ENCODE results near the gene TXNDC11. TPM values are rescaled to one million over a fixed set of nuclear protein-coding genes. Genes with fewer than 3 reads are reported as not detected.

Gene TXNDC11
- total RNA-seq, 1 experiment from 2014 or later, result 30.9 TPM

- Histone ChIP-seq H3K4me2 (no peak overlapping the region), H3F3A (ENCODE audit: insufficient read depth, low read depth) (no peaks in the 10 kb centered on the region), H3K9me3 (ENCODE audit: insufficient read depth, low read depth) (no peaks in the 10 kb centered on the region), H3K27ac (no peak overlapping the region), H3K79me2 (ENCODE audit: low read depth) (no peaks in the 10 kb centered on the region), H2AFZ (no peak overlapping the region), H3K36me3 (ENCODE audit: low read depth) (no peaks in the 10 kb centered on the region), H4K20me1 (ENCODE audit: insufficient read depth) (no peaks in the 10 kb centered on the region), H3K4me1 (replicated peaks; ENCODE audit: insufficient read depth) (no peaks in the 10 kb centered on the region), H3K9me2 (ENCODE audit: insufficient read depth) (no peaks in the 10 kb centered on the region), H3K27me3 (ENCODE audit: insufficient read depth, low read depth) (no peaks in the 10 kb centered on the region), H3K4me3 (no peak overlapping the region)
- CTCF ChIA-PET, result interaction anchor here (0.6 kb wide), 1 partner anchor 161 kb away, joined by 3 read pairs; no protein-coding TSS in a partner anchor
- POLR2A ChIA-PET (ENCODE audit: unreplicated experiment), result no interaction called here
- intact Hi-C loops (cut with micrococcal nuclease; ENCODE audit: unreplicated experiment), result no loop called here
- no peak for DNase-seq
- BruUV-seq (replicated peaks), result no TSS peak
- TF ChIP-seq CTCF (conservative IDR thresholded peaks at IDR 0.05) (no peak), EZH2 (IDR thresholded peaks at IDR 0.05; ENCODE audit: low read depth) (no peak)
These were observed 87.0 kb downstream of the TXNDC11 start for GRCh38 chr16:11655655-11656054.

GRCh38 chr16:11651796-11652195 is 90.9 kb downstream of the TXNDC11 start:
- Histone ChIP-seq H3K9me2 (ENCODE audit: insufficient read depth) (no peaks in the 10 kb centered on the region), H3K27ac (no peak overlapping the region), H3K79me2 (ENCODE audit: low read depth) (no peaks in the 10 kb centered on the region), H3K36me3 (ENCODE audit: low read depth) (no peaks in the 10 kb centered on the region), H3K4me2 (no peak overlapping the region), H3K4me3 (no peak overlapping the region), H3K4me1 (replicated peaks; ENCODE audit: insufficient read depth) (no peaks in the 10 kb centered on the region), H3F3A (ENCODE audit: insufficient read depth, low read depth) (no peaks in the 10 kb centered on the region), H3K9me3 (ENCODE audit: insufficient read depth, low read depth) (no peaks in the 10 kb centered on the region), H2AFZ (no peak overlapping the region), H3K27me3 (ENCODE audit: insufficient read depth, low read depth) (no peaks in the 10 kb centered on the region), H4K20me1 (ENCODE audit: insufficient read depth) (no peaks in the 10 kb centered on the region)
- intact Hi-C loops (cut with micrococcal nuclease; ENCODE audit: unreplicated experiment), result no loop called here
- TF ChIP-seq EZH2 (IDR thresholded peaks at IDR 0.05; ENCODE audit: low read depth) (no peak), CTCF (conservative IDR thresholded peaks at IDR 0.05) (no peak)
- no peak for DNase-seq
- POLR2A ChIA-PET (ENCODE audit: unreplicated experiment), result interaction anchor here (0.6 kb wide), 1 partner anchor 12 kb away, joined by 4 read pairs; no protein-coding TSS in a partner anchor
- BruUV-seq (replicated peaks), result no TSS peak
- CTCF ChIA-PET, result no interaction called here

GRCh38 chr16:11650641-11651591 is 91.7 kb downstream of the TXNDC11 start:
- Histone ChIP-seq H3K4me2 (no peak overlapping the region), H4K20me1 (ENCODE audit: insufficient read depth) (no peaks in the 10 kb centered on the region), H3K27me3 (ENCODE audit: insufficient read depth, low read depth) (no peaks in the 10 kb centered on the region), H3K4me3 (no peak overlapping the region), H3K9me2 (ENCODE audit: insufficient read depth) (no peaks in the 10 kb centered on the region), H3K36me3 (ENCODE audit: low read depth) (no peaks in the 10 kb centered on the region), H3K9me3 (ENCODE audit: insufficient read depth, low read depth) (no peaks in the 10 kb centered on the region), H2AFZ (no peak overlapping the region), H3F3A (ENCODE audit: insufficient read depth, low read depth) (no peaks in the 10 kb centered on the region), H3K4me1 (replicated peaks; ENCODE audit: insufficient read depth) (no peaks in the 10 kb centered on the region), H3K27ac (no peak overlapping the region), H3K79me2 (ENCODE audit: low read depth) (no peaks in the 10 kb centered on the region)
- CTCF ChIA-PET, result interaction anchor here (0.7 kb wide), 1 partner anchor 38 kb away, joined by 3 read pairs; no protein-coding TSS in a partner anchor
- no peak for DNase-seq
- intact Hi-C loops (cut with micrococcal nuclease; ENCODE audit: unreplicated experiment), result no loop called here
- no TSS peak for BruUV-seq (replicated peaks)
- POLR2A ChIA-PET (ENCODE audit: unreplicated experiment), result no interaction called here
- TF ChIP-seq CTCF (conservative IDR thresholded peaks at IDR 0.05) (no peak), EZH2 (IDR thresholded peaks at IDR 0.05; ENCODE audit: low read depth) (no peak)

All from PC-9 (cell line).